Measurements from ENCODE around the gene ANTXR1.

Gene ANTXR1

DNA sequence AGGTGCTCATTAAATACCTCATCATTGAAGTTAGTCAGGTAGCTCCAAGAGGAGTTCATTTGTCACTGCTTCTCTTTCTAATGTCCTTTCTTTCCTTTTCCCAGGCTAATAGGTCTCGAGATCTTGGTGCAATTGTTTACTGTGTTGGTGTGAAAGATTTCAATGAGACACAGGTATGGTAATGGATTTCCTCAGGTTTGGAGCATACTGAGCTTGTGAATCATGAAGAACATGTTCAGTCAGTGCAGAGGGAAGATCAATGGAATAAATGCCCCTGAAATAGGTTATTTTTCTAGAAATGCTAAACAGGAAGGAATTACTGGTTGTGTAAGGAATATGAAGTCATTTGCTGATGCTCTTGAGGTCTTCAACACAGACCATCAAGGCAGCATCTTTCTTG is 62.5 kb downstream of the ANTXR1 start:
- DNase-seq = no peak

DNA sequence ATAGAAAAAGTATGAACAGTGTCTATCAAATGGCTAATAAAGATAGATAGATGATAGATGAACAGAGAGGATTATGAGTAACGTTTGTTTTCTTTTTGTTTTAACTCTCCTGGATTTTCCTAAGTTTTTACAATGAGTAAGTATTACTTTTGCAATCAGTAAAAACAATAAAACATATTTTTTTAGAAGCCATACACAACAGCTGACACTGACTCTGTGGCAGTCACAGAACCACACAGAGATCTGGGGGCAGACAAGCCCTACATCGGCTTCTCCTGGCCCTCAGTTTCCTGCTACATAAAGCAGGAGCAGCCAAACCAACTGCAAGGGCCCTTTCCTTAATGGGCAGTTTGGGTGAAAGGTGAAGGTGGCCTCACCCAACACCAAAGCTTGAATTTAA is 63.6 kb downstream of the ANTXR1 start:
- no peak for DNase-seq

DNA sequence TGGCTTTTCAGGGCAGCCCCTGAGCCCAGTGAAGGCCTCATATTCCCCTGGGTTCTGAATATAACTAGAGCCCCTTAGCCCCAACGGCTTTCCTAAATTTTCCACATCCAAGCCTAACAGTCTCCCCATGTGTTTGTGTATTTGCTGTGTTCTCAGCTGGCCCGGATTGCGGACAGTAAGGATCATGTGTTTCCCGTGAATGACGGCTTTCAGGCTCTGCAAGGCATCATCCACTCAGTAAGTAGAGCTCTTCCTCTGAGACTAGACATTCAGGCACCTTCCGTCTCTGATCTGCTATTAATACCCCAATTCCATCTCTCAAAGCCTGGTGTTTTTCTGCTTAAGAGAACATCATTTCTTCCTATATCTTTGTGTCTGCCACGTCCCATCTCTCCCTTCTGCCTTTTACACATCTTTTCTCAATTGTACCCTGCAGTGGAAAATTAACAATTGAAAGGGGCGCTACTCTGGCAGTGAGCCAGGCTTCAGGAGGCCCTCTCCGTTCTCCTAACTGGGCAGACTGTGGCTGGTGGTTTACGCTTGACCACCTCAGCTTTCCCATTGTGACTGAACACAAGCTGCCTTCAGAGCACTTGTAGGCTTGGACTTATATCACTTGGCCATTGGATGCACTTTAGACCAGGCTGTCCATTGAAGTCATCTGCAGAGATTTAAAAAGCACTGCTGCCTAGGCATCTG is 64.4 kb downstream of the ANTXR1 start:
- DNase-seq = no peak

DNA sequence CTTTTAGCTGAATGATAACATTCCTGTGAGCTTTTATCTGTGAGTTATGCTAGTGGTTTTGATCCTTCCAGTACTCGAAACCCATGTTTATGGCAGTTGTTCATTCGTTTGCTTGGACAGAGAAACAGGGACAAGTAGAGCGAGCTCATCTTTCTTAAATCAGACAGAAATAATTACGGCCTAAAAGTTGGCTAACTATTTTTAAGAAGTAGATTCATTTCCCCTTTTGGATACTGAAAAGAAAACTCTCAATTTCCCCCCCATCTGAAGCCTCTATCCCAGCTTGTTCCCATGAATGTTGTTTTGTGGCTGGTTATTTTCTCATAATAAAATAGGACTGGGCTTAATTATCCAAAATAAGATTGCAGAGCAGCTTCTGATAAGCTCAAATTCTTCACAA is 67.1 kb downstream of the ANTXR1 start:
- no peak for DNase-seq

- no peak for DNase-seq
Observed at GRCh38 chr2:69081001-69081580, 68.1 kb downstream of the ANTXR1 start.

DNA sequence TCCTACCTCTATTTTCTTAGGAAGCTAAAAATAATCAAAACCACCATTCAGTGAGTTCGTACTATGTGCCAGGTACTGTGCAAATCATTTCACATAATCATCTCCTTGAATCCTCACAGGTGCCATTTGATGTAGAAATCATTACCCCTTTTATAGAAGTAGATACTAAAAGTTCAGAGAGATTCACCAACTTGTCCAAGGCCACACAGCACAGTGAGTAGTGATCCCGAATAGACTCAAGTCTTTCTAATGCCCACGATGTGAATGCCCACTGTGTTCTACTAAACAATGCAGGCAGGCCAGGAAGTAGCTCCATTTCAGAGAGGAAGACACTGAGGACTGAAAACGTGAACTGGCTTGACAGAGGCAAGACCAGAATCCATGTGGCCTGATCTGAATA is 68.8 kb downstream of the ANTXR1 start:
- DNase-seq = no peak

GRCh38 chr2:69082430-69082997 is 69.5 kb downstream of the ANTXR1 start:
- no peak for DNase-seq

- no peak for DNase-seq
Observed at GRCh38 chr2:69083235-69083748, 70.3 kb downstream of the ANTXR1 start.

- no peak for DNase-seq
Observed at GRCh38 chr2:69084492-69084891, 71.5 kb downstream of the ANTXR1 start.

GRCh38 chr2:69086466-69086865 is 73.5 kb downstream of the ANTXR1 start:
- no peak for DNase-seq

GRCh38 chr2:69087211-69087911 is 74.4 kb downstream of the ANTXR1 start:
- DNase-seq = no peak

- DNase-seq = no peak
Observed at GRCh38 chr2:69087912-69088240, 74.9 kb downstream of the ANTXR1 start.

DNA sequence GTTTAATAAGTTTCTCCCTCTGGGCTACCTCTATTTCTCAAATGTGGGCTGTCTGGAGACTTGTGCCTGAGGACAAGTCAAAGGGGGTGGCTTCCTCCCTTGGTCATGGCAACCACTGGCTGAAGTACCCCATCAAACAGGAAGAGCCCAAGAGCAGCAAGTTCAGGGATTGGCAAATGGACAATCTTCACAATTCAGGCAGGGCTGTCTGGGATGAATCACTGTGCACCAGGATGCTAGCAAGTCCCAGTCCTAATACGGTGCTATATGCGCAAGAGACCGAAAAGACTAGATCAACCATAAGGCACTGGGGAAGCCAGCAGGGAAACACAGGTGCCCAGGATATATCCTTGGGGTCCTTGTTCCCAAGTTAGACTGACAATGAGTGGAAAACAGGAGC is 75.5 kb downstream of the ANTXR1 start:
- no peak for DNase-seq

GRCh38 chr2:69089266-69089665 is 76.3 kb downstream of the ANTXR1 start:
- DNase-seq = no peak

- no peak for DNase-seq
Observed at GRCh38 chr2:69089998-69090397, 77.0 kb downstream of the ANTXR1 start.

DNA sequence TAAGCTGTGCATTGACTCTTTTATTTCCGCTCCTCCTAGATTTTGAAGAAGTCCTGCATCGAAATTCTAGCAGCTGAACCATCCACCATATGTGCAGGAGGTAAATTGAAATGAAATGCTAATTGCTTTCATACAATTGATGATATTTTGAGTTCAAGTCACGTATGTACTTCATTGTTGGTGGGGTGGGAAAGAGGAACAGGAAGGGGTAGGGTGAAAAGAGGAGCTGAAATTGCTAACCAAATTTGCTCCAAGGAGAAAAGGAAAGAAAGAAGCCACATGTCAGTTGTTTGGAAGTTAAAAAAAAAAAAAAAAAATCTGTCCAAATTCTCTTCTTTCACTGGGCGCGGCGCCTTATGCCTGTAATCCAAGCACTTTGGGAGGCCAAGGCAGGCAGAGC is 77.8 kb downstream of the ANTXR1 start:
- DNase-seq = no peak

DNA sequence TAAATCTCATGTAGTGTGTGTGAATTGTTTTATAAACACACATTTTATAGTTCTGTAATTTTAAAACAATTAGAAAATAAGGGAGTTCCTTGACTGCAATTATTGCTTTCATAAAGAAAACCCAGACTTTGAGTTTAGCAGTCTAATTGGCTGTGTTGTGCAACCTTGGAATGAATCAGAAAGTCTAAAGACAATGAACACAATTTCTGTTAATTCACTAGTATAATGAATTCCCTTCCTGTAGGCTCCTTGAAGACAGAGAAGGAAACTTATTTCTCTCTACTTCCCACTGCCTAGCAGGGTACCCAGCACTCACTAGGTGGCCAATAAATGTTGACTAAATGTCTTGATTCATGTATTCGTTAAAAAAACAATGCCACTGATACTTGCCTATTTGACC is 79.9 kb downstream of the ANTXR1 start:
- DNase-seq = no peak

- no peak for DNase-seq
Observed at GRCh38 chr2:69095305-69095704, 82.3 kb downstream of the ANTXR1 start.

DNA sequence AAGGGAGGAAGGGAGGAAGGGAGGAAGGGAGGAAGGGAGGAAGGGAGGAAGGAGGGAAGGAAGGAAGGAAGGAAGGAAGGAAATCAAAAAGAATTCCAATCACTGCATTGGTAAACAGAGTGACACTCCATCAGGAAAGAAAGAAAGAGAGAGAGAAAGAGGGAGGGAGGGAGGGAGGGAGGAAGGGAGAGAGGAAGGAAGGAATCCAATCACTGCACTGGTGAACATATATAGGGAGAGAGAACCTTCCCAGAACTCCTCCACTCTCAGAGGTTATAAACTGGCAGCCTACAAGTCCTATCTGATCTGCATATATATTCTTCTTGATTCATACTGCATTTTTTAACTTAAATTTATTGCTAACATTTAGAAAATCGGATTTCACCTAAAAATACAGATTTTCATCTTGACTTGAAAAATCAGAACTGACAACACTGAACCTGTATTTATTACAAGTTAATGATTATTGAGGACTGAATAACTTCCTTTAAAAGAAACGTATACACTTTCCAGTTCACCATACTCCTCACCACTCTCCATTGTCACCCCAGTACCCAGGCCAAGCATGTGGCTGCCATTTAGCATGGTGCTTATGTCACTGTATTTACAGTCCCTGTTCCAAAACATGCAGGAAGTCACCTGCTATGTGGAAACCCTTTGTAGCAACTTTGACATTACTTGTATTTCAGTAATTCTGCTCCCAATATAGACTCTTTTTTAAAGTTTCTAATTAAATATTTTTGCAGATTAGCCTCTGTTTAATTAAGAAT is 83.5 kb downstream of the ANTXR1 start:
- no peak for DNase-seq

DNA sequence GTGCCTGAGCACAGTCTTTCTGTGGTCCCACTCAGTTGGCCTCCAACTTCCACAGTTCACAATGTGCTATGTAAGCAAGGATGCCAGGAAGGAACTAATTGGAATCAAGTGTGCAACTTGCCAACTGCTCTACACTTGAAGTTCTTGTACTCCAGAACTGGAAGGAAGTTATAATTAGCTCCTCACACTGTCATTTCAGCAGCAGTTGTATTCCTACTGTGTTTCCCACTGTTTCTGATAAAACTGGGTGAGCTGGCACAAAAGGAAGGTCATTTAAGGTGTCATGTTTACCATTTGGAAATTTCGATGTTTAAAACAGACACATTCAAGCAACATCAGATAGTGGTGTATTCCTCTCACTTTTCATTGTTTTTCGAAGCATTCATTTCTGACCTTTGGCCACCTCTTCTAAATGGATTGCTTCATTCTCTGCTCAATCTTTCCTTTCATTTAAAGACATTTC is 84.2 kb downstream of the ANTXR1 start:
- DNase-seq = no peak

DNA sequence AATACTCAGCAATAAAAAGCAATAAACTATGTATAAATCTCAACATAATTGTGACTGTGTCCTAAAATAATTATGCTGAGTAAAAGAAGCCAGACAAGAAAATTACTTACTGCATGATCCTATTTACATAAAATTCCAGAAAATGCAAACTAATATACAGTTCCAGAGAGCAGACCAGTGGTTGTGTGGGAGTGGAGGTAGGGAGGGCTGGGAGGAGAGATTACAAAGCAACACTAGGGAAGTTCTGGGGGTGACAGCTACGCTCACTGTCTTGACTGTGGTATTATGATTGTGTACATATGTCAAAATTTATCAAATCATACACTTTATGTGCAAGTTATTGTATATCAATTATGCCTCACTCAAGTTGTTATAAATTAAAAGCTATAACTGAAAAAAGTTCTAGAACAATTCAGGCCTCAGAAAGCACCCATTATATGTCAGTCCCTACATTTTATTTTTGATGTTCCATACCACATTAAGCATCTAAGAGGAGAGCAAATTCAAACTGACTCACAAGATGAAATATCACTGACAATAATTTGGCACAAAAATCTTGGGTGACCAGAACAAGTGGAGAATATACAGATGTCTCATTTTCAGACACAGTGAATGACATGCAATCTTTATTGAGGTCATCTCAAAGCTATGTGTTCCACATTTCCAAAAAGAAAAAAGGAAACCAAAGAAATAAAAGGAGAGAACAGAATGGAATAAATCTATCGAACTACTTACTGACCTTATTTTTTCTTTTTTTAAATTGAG is 85.1 kb downstream of the ANTXR1 start:
- DNase-seq = no peak

- no peak for DNase-seq
Observed at GRCh38 chr2:69099541-69099940, 86.6 kb downstream of the ANTXR1 start.
